HCT116 (cell line): ENCODE results near the gene SH2D7.

Source experiments
- ATF3 ChIP-seq: IDR thresholded peaks from 2 replicates; pipeline ENCODE4 v1.6.1; 2012
- CTCF ChIP-seq, 3 experiments: fragments of 200-600 bp in 1 of 3; sonication (generic) in 1 of 3; IDR thresholded peaks in 2 of 3; conservative IDR thresholded peaks in 1 of 3; 2 replicates each; pipeline ENCODE4 v1.5.1; 2012 to 2017; ENCODE audit warnings: low read depth in 2 of 3, low read length in 2 of 3, antibody characterized with exemption in 1 of 3, borderline replicate concordance in 1 of 3, control low read depth in 1 of 3, mild to moderate bottlenecking in 1 of 3, mixed read lengths in 1 of 3, mixed run types in 1 of 3, moderate library complexity in 1 of 3; ENCODE audit not compliant: insufficient read depth in 1 of 3

GRCh38 chr15:78084449-78084750 is 8.0 kb upstream of the SH2D7 start:
- TF ChIP-seq ATF3 (no peak), CTCF (IDR thresholded peaks at IDR 0.05 in 2 of 3, conservative IDR thresholded peaks at IDR 0.05 in 1 of 3; ENCODE audit: borderline replicate concordance in 1 of 3, insufficient read depth in 1 of 3, low read depth in 2 of 3, low read length in 2 of 3) (no peak)
